Measurements from ENCODE around the gene TMEM253. TPM values are rescaled to one million over a fixed set of nuclear protein-coding genes. Genes with fewer than 3 reads are reported as not detected.

Gene TMEM253
- total and polyA plus RNA-seq, 2 experiments from 2014 or later, result 0.59 to 0.95 TPM

- DNase-seq (ENCODE audit: low spot score) (peak; percentile 51), ATAC-seq (peak; percentile 9)
- no peaks in the 10 kb centered on the region; the same call in 2 of the 3 replicates for H3K9me3 Mint-ChIP-seq
- no peaks in the 10 kb centered on the region; the same call in 2 of the 3 replicates for H3K36me3 Mint-ChIP-seq (ENCODE audit: low read depth)
- peak overlapping the region; percentile 91 for H3K4me3 Mint-ChIP-seq
- Histone ChIP-seq H3K4me1 (ENCODE audit: insufficient read depth) (peaks cover 42% of the 10 kb centered on the region), H3K9me2 (ENCODE audit: insufficient read depth) (no peaks in the 10 kb centered on the region), H3K79me2 (replicated peaks; ENCODE audit: insufficient read depth) (peaks cover 16% of the 10 kb centered on the region), H3K27me3 (ENCODE audit: insufficient read depth) (no peaks in the 10 kb centered on the region), H3K27ac (ENCODE audit: low read depth) (peak overlapping the region; percentile 10; the same call in 1 of the 2 replicates), H2AFZ (peak overlapping the region; percentile 11; the same call in 1 of the 2 replicates), H3K36me3 (ENCODE audit: insufficient read depth) (no peaks in the 10 kb centered on the region), H3K4me2 (peak overlapping the region; percentile 97), H3F3A (replicated peaks; ENCODE audit: low read depth) (peaks cover 3% of the 10 kb centered on the region), H4K20me1 (replicated peaks; ENCODE audit: insufficient read depth) (no peaks in the 10 kb centered on the region), H3K4me3 (peak overlapping the region; percentile 90)
- peaks cover 6% of the 10 kb centered on the region for H3K27me3 Mint-ChIP-seq (ENCODE audit: insufficient read depth, low read depth, poor library complexity)
- TF ChIP-seq CTCF (conservative IDR thresholded peaks at IDR 0.05; ENCODE audit: low read depth in 2 of 2), result peak in 1 of 2 experiments; percentile 28; a peak in 2 of 4 replicates
- TF ChIP-seq EZH2phosphoT487 (IDR thresholded peaks at IDR 0.05; ENCODE audit: unreplicated experiment), result no peak
- no peak for TF ChIP-seq CREB1 (CRISPR knock-in tag; IDR thresholded peaks at IDR 0.05; ENCODE audit: low read depth)
- peaks cover 71% of the 10 kb centered on the region for H3K4me1 Mint-ChIP-seq
- H3K27ac Mint-ChIP-seq, result peak overlapping the region; percentile 96
Observed at GRCh38 chr14:21102521-21103410, 1.9 kb downstream of the TMEM253 start.

- no peaks in the 10 kb centered on the region for H3K27me3 ChIP-seq (ENCODE audit: insufficient read depth)
- peaks cover 16% of the 10 kb centered on the region for H3K79me2 ChIP-seq (replicated peaks; ENCODE audit: insufficient read depth)
- H3K4me2 ChIP-seq, result peak overlapping the region; percentile 97
- peaks cover 47% of the 10 kb centered on the region for H3K4me1 ChIP-seq (ENCODE audit: insufficient read depth)
- ATAC-seq (peak; percentile 81; the same call in 1 of the 3 replicates), DNase-seq (ENCODE audit: low spot score) (no peak)
- H3K27ac ChIP-seq (ENCODE audit: low read depth), result peak overlapping the region; percentile 96
- H4K20me1 ChIP-seq (replicated peaks; ENCODE audit: insufficient read depth), result no peaks in the 10 kb centered on the region
- H2AFZ ChIP-seq, result peak overlapping the region; percentile 11; the same call in 1 of the 2 replicates
- H3K4me3 ChIP-seq, result peak overlapping the region; percentile 90
- peak overlapping the region; percentile 91 for H3K4me3 Mint-ChIP-seq
- H3K27ac Mint-ChIP-seq, result peak overlapping the region; percentile 96
- H3K36me3 Mint-ChIP-seq (ENCODE audit: low read depth), result no peaks in the 10 kb centered on the region; the same call in 2 of the 3 replicates
- H3F3A ChIP-seq (replicated peaks; ENCODE audit: low read depth), result peaks cover 3% of the 10 kb centered on the region
- H3K9me3 Mint-ChIP-seq, result no peaks in the 10 kb centered on the region; the same call in 2 of the 3 replicates
- TF ChIP-seq ETS1 (IDR thresholded peaks at IDR 0.05) (peak; percentile 80), EZH2 (IDR thresholded peaks at IDR 0.05; ENCODE audit: low read depth, unreplicated experiment) (no peak)
- peaks cover 6% of the 10 kb centered on the region for H3K27me3 Mint-ChIP-seq (ENCODE audit: insufficient read depth, low read depth, poor library complexity)
- H3K4me1 Mint-ChIP-seq, result peaks cover 77% of the 10 kb centered on the region
- no peaks in the 10 kb centered on the region for H3K36me3 ChIP-seq (ENCODE audit: insufficient read depth)
- H3K9me2 ChIP-seq (ENCODE audit: insufficient read depth), result no peaks in the 10 kb centered on the region
Observed at GRCh38 chr14:21103411-21103709, 2.5 kb downstream of the TMEM253 start.

All from GM23338 (cell line).